ENCODE measurements around the gene FRMPD2.

DNA sequence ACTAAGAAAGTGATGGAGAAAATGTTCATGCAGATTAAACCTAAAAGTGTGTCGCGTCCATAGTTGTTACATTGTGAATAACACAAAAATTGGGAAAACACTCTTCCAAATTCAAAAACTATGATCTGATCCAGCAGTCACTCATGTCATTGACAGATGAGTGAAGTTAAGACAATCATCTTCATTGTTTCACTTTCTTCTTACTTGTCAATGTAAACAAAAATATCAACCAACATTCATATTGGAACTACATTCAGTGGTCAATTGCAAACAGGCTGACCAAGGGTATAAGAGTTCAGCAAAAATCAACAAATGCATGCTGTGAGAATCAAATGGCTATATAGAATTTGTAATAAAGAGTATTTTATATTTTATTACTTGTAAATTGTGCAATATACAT lies 1.8 kb downstream of the FRMPD2 start:
- TF ChIP-seq, protein P1, sequence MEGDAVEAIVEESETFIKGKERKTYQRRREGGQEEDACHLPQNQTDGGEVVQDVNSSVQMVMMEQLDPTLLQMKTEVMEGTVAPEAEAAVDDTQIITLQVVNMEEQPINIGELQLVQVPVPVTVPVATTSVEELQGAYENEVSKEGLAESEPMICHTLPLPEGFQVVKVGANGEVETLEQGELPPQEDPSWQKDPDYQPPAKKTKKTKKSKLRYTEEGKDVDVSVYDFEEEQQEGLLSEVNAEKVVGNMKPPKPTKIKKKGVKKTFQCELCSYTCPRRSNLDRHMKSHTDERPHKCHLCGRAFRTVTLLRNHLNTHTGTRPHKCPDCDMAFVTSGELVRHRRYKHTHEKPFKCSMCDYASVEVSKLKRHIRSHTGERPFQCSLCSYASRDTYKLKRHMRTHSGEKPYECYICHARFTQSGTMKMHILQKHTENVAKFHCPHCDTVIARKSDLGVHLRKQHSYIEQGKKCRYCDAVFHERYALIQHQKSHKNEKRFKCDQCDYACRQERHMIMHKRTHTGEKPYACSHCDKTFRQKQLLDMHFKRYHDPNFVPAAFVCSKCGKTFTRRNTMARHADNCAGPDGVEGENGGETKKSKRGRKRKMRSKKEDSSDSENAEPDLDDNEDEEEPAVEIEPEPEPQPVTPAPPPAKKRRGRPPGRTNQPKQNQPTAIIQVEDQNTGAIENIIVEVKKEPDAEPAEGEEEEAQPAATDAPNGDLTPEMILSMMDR (IDR thresholded peaks at IDR 0.05) = no peak
- no peak for TF ChIP-seq POLR2A (IDR thresholded peaks at IDR 0.05)
